Stomach (tissue), 4 donors: ENCODE measurements around the gene SPPL2A.

Source experiments
- EP300 ChIP-seq: sonication (generic); formaldehyde crosslinking; IDR thresholded peaks from one replicate; pipeline ENCODE4 v1.6.1; 2017; ENCODE audit warnings: antibody characterized with exemption
- POLR2A ChIP-seq, 4 donors: fragments of 450-650 bp; IDR thresholded peaks; one replicate each; pipeline ENCODE4 v1.6.1; 2016; ENCODE audit warnings: antibody characterized with exemption in 4 of 4, control low read depth in 2 of 4, mild to moderate bottlenecking in 1 of 4, moderate library complexity in 1 of 4
- POLR2AphosphoS5 ChIP-seq, 3 donors: sonication (generic); formaldehyde crosslinking; IDR thresholded peaks; one replicate each; pipeline ENCODE4 v1.6.1; 2016; ENCODE audit warnings: antibody characterized with exemption in 3 of 3
- TF ChIP-seq, protein P1 (sequence below), 7 experiments: fragments of 450-650 bp in 4 of 7; fragments of 200-600 bp in 3 of 7; sonication (generic) in 3 of 7; IDR thresholded peaks; one replicate each; pipeline ENCODE4 v1.5.1; 2016 to 2019; ENCODE audit warnings: antibody characterized with exemption in 7 of 7, control low read depth in 2 of 7, mild to moderate bottlenecking in 1 of 7

DNA sequence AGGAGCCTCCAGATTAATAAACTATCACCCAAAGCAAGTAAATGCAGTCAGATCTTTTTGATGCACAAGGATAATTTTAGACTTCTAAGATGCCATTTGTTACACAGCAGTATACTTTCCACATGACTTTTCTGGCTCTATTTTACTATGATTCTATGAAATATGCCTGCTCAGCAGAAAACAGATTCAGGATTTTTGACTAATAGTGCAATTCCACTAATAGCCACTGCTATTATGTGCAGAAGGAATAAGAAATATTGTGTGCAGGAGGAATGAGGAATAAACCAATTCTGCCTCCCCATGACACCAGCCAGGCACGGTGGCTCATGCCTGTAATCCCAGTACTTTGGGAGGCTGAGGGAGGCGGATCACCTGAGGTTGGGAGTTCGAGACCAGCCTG lies 11.5 kb upstream of the SPPL2A start:
- TF ChIP-seq, protein P1, sequence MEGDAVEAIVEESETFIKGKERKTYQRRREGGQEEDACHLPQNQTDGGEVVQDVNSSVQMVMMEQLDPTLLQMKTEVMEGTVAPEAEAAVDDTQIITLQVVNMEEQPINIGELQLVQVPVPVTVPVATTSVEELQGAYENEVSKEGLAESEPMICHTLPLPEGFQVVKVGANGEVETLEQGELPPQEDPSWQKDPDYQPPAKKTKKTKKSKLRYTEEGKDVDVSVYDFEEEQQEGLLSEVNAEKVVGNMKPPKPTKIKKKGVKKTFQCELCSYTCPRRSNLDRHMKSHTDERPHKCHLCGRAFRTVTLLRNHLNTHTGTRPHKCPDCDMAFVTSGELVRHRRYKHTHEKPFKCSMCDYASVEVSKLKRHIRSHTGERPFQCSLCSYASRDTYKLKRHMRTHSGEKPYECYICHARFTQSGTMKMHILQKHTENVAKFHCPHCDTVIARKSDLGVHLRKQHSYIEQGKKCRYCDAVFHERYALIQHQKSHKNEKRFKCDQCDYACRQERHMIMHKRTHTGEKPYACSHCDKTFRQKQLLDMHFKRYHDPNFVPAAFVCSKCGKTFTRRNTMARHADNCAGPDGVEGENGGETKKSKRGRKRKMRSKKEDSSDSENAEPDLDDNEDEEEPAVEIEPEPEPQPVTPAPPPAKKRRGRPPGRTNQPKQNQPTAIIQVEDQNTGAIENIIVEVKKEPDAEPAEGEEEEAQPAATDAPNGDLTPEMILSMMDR (IDR thresholded peaks at IDR 0.05): no peak
- TF ChIP-seq POLR2AphosphoS5 (IDR thresholded peaks at IDR 0.05): no peak
- no peak for TF ChIP-seq POLR2A (IDR thresholded peaks at IDR 0.05)
- TF ChIP-seq EP300: no peak
